Renal cortex interstitium (tissue), 11 donors: ENCODE data around the gene NGF. TPM values are rescaled to one million over a fixed set of nuclear protein-coding genes. Genes with fewer than 3 reads are reported as not detected.

Experiments
- DNase-seq, 11 donors: peaks; one replicate each; pipeline ENCODE4 v3.0.0-alpha.2; 2013; ENCODE audit warnings: low read depth in 9 of 11, low spot score in 4 of 11; ENCODE audit errors: extremely low read depth in 1 of 11
- polyA plus RNA-seq, 3 donors: library from polyadenylated mRNA; unstranded; fragments of 120-200 nt; gene quantifications; one replicate each; pipeline ENCODE4 v1.2.1, GENCODE V29; 2013; ENCODE audit not compliant: insufficient read length in 3 of 3

Gene NGF
- polyA plus RNA-seq, 3 donors = 1.1 to 2.5 (median 2.1) TPM

- DNase-seq = no peak
These were observed 82.9 kb downstream of the NGF start for GRCh38 chr1:115255154-115255553.

GRCh38 chr1:115252585-115252984 lies 85.5 kb downstream of the NGF start:
- no peak for DNase-seq

- DNase-seq = no peak
These were observed 86.2 kb downstream of the NGF start for GRCh38 chr1:115251856-115252255.

GRCh38 chr1:115251340-115251748 lies 86.7 kb downstream of the NGF start:
- DNase-seq = no peak

GRCh38 chr1:115246526-115246925 lies 91.5 kb downstream of the NGF start:
- no peak for DNase-seq

GRCh38 chr1:115245227-115245626 lies 92.8 kb downstream of the NGF start:
- DNase-seq = no peak

DNA sequence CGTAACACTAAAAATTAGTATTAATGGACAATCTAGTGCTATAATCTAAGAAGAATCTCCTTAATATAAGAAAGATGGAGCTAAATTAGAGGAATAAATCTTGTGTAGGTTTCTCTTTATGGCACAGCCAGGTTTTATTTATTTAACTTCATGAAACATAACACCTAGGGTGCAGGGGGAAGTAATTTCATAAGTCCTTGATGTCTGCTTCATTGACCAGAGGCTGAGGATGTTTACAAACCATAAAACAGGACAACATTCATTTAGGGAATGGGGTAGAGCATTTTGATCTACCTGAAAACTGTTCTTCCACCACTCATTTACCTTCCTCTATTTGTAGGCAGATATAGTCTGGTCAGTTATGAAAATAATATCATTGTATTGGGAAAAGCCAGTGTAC lies 95.5 kb downstream of the NGF start:
- no peak for DNase-seq

DNA sequence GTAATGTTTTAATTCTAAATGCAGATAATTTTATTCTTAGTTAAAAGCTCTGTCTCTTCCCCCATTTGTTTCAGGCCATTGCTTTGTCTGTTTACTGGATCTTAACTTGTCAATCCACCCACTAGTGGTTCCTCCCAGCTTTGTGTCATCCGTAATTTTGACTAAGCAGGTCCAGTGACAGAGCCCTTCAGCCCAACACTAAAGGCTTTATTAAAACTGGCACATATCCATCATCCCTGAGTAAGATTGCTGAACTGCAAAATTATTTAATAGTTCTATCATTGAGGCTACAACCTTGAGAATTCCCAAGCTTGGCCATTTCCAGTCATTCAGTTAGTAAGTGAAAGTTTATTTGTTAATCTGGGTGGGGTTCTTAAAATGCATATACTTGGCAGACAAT lies 96.7 kb downstream of the NGF start:
- no peak for DNase-seq

DNA sequence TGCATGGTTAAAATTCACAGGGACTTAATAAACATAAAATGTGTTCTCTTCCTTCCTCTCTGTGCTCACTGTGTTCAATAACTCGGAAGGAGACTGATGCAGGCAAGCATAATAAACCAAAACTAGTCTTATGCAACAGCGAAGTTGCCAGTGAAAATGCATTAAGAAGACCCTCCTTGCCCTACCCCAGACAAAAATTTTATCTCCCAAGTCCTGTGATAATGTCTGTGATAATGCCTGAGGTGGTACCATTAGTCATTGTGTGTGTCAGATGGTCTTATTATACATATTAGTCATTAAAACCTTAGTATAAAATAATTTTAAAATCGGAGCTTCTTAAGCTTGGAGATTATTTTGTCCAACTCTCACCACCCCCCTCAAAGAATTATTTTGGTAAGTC lies 97.8 kb downstream of the NGF start:
- DNase-seq = no peak

- no peak for DNase-seq
These were observed 98.6 kb downstream of the NGF start for GRCh38 chr1:115239426-115239825.

DNA sequence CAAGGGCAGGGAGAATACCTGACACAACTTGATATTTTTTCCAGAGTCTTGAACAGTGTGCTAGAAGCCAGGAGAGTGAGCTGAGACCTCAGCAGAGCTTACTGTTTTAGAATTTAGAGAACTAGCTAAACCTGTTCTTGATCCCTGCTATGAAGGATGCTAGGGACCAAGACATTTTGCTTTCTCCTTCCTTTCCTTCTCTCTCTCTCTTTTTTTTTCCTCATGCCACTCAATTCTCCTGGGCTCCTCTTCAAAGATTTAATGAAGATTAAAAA lies 99.0 kb downstream of the NGF start:
- DNase-seq = no peak

DNA sequence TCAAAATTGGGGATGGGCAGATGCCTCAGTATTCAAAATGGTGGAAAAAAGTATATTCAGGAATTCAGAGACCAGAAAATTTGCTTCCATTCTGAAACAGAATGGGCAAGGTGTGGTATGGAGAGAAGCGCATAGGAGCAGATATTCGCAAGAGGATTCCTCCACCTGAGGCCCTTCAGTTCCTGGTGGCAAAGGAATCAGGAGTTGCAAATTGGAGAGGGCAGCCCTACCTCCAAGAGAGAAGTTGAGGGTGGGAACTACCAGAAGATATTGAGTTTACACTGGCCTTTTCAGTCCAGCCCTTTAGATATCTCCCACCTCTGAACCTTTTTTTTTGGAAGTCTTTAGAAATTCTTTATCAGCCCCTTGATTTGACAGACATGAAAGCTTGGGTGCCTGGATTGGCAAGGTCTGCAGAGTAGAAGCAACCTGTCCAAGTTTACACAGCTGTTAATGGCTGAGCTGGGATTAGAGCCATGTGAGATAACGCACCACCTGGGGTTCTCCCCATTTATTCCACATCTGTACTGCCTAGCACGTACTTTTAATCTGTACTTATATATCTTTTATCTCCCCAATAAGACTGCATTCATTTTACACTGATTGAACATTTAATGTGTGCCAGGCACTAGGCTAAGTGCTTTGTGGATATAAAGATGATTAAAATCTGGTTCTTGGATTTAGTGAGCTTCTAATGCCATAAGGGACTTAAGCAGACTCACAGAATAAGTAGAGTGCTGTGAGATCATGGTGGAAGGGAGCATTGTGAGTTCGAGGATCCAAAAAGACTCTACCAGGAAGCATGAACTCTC lies 99.5 kb downstream of the NGF start:
- DNase-seq = no peak

DNA sequence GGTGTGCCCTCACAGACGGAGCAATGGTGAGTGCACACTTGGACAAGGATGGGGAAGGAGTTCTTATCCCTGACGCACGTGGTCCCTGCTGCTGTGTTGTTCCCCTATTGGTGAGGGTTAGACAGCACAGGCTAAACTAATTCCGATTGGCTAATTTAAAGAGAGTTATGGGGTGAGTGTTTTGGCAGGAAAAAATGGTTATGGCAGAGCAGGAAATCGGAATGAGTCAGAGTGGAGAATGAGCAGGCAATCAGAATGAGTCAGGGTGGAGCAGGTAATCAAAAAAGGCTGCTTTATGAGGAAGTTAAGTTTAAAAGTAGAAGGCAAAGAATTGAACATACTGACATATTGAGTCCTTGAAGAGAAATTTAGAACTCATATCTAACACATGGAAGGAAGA lies 100.5 kb downstream of the NGF start:
- DNase-seq = no peak

DNA sequence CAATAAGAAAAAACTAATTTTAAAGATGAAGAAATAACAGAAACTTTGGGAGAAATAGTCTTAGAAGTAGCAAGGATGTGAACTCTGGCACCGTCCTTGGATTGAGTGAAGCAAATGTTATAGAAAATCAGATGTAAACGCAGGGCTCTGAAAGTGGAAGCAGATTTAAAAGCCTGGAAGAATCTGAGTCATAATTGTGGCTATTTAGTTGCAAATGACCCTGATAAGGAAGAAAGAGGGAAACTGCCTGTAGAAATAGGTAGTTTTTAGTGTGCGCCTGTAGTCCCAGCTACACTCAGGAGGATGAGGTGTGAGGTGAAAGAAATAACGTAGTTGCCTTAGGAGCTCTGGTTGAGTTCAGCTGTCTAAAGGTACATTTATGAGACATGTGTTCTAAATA lies 101.0 kb downstream of the NGF start:
- no peak for DNase-seq

Other genes starting within 250 kb of the NGF start
- gene TSPAN2, start 248.7 kb downstream of the NGF start, polyA plus RNA-seq = 10 to 100 TPM; 34.2 to 37.8 (median 34.5) TPM